PC-9 (cell line): ENCODE measurements around the gene HES4. TPM values are rescaled to one million over a fixed set of nuclear protein-coding genes. Genes with fewer than 3 reads are reported as not detected.

Source experiments
- BruUV-seq: library from RNA; stranded (reverse); fragments of 400-500 nt; replicated peaks from 2 replicates; lab custom pipeline; 2021; lab: Mats Ljungman, UMichigan
- CTCF ChIA-PET: fragments of 300-600 bp; sonication (Branson Sonifier 250); formaldehyde crosslinking; loops from one replicate; lab custom pipeline; 2022; ENCODE audit warnings: antibody characterized with exemption; lab: Charles Lee
- POLR2A ChIA-PET: fragments of 300-600 bp; sonication (Branson Sonifier 250); formaldehyde crosslinking; loops from one replicate; lab custom pipeline; 2022; ENCODE audit warnings: antibody characterized with exemption; ENCODE audit not compliant: unreplicated experiment; lab: Charles Lee
- DNase-seq, 2 experiments: peaks; one replicate each; pipeline versions ENCODE4 v3.0.0 to v3.0.0-alpha.2; 2015 to 2022; ENCODE audit warnings: mixed read lengths in 1 of 2
- H2AFZ ChIP-seq: fragments of 200-600 bp; sonication (generic); 2 replicates; pipeline ENCODE4 v1.8.1; 2017; ENCODE audit warnings: antibody characterized with exemption
- H3F3A ChIP-seq: fragments of 200-600 bp; sonication (generic); 2 replicates; pipeline ENCODE4 v1.8.1; 2017; ENCODE audit warnings: antibody characterized with exemption, mild to moderate bottlenecking, low read depth; ENCODE audit not compliant: insufficient read depth
- H3K27ac ChIP-seq: fragments of 200-600 bp; sonication (generic); 2 replicates; pipeline ENCODE4 v1.6.1; 2016; ENCODE audit warnings: mixed run types
- H3K27me3 ChIP-seq: fragments of 200-600 bp; sonication (generic); 2 replicates; pipeline ENCODE4 v1.6.1; 2016; ENCODE audit warnings: low read depth, mixed run types; ENCODE audit not compliant: insufficient read depth
- H3K36me3 ChIP-seq: fragments of 200-600 bp; sonication (generic); 2 replicates; pipeline ENCODE4 v1.6.1; 2016; ENCODE audit warnings: low read depth, mixed run types
- H3K4me1 ChIP-seq: fragments of 200-600 bp; sonication (generic); replicated peaks from 2 replicates; pipeline ENCODE4 v1.6.1; 2016; ENCODE audit warnings: mixed run types; ENCODE audit not compliant: insufficient read depth
- H3K4me2 ChIP-seq: fragments of 200-600 bp; sonication (generic); 2 replicates; pipeline ENCODE4 v1.6.1; 2017; ENCODE audit warnings: mixed run types
- H3K4me3 ChIP-seq: fragments of 200-600 bp; sonication (generic); 2 replicates; pipeline ENCODE4 v1.6.1; 2016; ENCODE audit warnings: mixed run types
- H3K79me2 ChIP-seq: fragments of 200-600 bp; sonication (generic); 2 replicates; pipeline ENCODE4 v1.6.1; 2017; ENCODE audit warnings: low read depth, mixed run types
- H3K9me2 ChIP-seq: fragments of 200-600 bp; sonication (generic); 2 replicates; pipeline ENCODE4 v1.8.1; 2017; ENCODE audit warnings: mild to moderate bottlenecking; ENCODE audit not compliant: insufficient read depth
- H3K9me3 ChIP-seq: fragments of 200-600 bp; sonication (generic); 2 replicates; pipeline ENCODE4 v1.8.1; 2016; ENCODE audit warnings: low read depth; ENCODE audit not compliant: insufficient read depth
- H4K20me1 ChIP-seq: fragments of 200-600 bp; sonication (generic); 2 replicates; pipeline ENCODE4 v1.8.1; 2017; ENCODE audit not compliant: insufficient read depth
- EZH2 ChIP-seq: fragments of 200-600 bp; sonication (generic); IDR thresholded peaks from 2 replicates; pipeline ENCODE4 v1.8.0; 2017; ENCODE audit warnings: antibody characterized with exemption, low read depth
- intact Hi-C: fragments of 100-400 bp; cut with micrococcal nuclease; formaldehyde crosslinking; loops from one replicate; pipeline ENCODE4 v1.10.0; 2022; ENCODE audit not compliant: unreplicated experiment
- total RNA-seq: library from RNA; stranded (reverse); gene quantifications from 2 replicates; pipeline ENCODE4 v1.2.3, GENCODE V29; 2021
- TF ChIP-seq, protein P1 (sequence below): fragments of 200-600 bp; sonication (generic); conservative IDR thresholded peaks from 2 replicates; pipeline ENCODE4 v1.6.1; 2017; ENCODE audit warnings: mixed run types, antibody characterized with exemption, mild to moderate bottlenecking, moderate library complexity

The HES4 gene
- total RNA-seq, 1 experiment from 2014 or later: 19.2 TPM

DNA sequence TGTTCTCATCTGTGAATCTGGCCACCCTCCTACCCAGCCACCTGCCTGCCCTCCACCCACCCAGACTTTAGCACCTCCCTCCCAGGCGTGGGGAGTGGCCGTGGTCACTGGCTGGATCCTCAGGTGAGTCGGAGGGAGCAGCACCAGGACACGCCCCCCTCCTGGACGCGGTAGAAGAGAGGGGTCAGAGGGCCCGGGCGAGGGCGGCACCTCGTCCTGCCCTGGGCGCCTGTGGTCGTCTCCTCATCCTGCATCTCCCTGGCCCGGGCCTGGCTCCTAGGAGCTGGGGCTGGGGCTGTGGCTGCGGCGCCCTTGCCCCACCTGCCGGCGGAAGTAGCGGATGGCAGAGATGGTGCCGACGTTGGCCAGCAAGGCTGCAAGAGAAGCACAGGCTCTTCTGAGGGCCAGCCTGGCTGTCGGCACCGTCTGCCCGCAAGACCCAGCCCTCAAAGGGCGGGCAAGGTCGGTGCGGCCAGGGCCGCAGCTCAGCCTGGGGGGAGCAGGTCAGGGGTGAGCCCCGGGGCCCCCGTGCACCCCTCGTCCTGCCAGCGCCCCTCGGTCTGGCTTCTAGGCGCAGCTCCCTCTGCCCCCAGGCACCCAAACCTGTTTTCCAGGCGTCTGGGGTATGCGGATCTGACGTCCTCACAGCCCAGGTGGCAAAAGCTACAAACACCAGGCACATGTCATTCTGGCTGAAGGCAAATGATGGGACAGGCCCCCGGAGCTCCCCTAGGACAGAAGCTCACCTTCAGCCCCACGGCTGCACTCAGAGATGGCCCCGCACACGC lies 23.8 kb downstream of the HES4 start:
- no peaks in the 10 kb centered on the region for H4K20me1 ChIP-seq
- H3K4me1 ChIP-seq: peaks cover 13% of the 10 kb centered on the region
- H2AFZ ChIP-seq: peak overlapping the region; percentile 66
- peak; percentile 89 for DNase-seq
- H3K27ac ChIP-seq: peak overlapping the region; percentile 59
- no peaks in the 10 kb centered on the region for H3K36me3 ChIP-seq
- peak overlapping the region; percentile 99 for H3K4me2 ChIP-seq
- intact Hi-C loops: loop anchor here (1.0 to 2.0 kb wide), 2 partner anchors 71 to 106 kb away; no protein-coding TSS in a partner anchor
- no peaks in the 10 kb centered on the region for H3K27me3 ChIP-seq
- TF ChIP-seq, protein P1, sequence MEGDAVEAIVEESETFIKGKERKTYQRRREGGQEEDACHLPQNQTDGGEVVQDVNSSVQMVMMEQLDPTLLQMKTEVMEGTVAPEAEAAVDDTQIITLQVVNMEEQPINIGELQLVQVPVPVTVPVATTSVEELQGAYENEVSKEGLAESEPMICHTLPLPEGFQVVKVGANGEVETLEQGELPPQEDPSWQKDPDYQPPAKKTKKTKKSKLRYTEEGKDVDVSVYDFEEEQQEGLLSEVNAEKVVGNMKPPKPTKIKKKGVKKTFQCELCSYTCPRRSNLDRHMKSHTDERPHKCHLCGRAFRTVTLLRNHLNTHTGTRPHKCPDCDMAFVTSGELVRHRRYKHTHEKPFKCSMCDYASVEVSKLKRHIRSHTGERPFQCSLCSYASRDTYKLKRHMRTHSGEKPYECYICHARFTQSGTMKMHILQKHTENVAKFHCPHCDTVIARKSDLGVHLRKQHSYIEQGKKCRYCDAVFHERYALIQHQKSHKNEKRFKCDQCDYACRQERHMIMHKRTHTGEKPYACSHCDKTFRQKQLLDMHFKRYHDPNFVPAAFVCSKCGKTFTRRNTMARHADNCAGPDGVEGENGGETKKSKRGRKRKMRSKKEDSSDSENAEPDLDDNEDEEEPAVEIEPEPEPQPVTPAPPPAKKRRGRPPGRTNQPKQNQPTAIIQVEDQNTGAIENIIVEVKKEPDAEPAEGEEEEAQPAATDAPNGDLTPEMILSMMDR: peak; percentile 83
- no peak for TF ChIP-seq EZH2
- H3F3A ChIP-seq: peaks cover 33% of the 10 kb centered on the region
- no TSS peak for BruUV-seq
- H3K9me3 ChIP-seq: no peaks in the 10 kb centered on the region
- H3K79me2 ChIP-seq: no peaks in the 10 kb centered on the region
- CTCF ChIA-PET: interaction anchor here (0.6 to 0.7 kb wide), 3 partner anchors 9 to 289 kb away, joined by 3 to 5 read pairs (median 5); no protein-coding TSS in a partner anchor
- no peaks in the 10 kb centered on the region for H3K9me2 ChIP-seq
- POLR2A ChIA-PET: no interaction called here
- peak overlapping the region; percentile 62; the same call in 1 of the 2 replicates for H3K4me3 ChIP-seq

DNA sequence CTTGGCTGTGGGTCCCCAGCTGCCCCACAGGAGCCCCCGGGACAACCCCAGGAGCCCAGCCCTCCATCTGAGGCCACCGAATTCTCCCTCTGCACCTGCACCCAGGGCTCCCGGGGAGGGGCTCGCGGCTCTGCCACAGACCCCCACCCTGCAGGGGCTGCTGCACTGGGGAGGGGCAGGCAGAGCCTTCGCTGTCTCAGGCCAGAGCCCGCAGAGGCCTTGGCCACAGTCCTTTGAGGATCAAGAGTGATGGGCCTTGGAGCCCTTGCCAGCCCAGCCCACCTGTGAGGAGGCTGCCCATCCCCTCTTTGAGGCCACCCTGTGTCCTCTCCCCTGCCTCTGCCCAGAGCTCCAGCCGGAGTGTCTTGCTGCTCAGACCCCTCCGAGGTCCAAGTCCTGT lies 24.5 kb downstream of the HES4 start:
- Histone ChIP-seq H4K20me1 (no peaks in the 10 kb centered on the region), H3K36me3 (no peaks in the 10 kb centered on the region), H3K9me3 (no peaks in the 10 kb centered on the region), H3K4me1 (peaks cover 13% of the 10 kb centered on the region), H3K9me2 (no peaks in the 10 kb centered on the region), H2AFZ (no peak overlapping the region), H3K79me2 (no peaks in the 10 kb centered on the region), H3K27ac (peak overlapping the region; percentile 59; the same call in 1 of the 2 replicates), H3F3A (peaks cover 33% of the 10 kb centered on the region), H3K4me2 (peak overlapping the region; percentile 99), H3K27me3 (no peaks in the 10 kb centered on the region), H3K4me3 (peak overlapping the region; percentile 62; the same call in 1 of the 2 replicates)
- CTCF ChIA-PET: no interaction called here
- TF ChIP-seq EZH2: no peak
- TF ChIP-seq, protein P1: no peak
- intact Hi-C loops: no loop called here
- POLR2A ChIA-PET: no interaction called here
- DNase-seq: no peak
- BruUV-seq: no TSS peak

DNA sequence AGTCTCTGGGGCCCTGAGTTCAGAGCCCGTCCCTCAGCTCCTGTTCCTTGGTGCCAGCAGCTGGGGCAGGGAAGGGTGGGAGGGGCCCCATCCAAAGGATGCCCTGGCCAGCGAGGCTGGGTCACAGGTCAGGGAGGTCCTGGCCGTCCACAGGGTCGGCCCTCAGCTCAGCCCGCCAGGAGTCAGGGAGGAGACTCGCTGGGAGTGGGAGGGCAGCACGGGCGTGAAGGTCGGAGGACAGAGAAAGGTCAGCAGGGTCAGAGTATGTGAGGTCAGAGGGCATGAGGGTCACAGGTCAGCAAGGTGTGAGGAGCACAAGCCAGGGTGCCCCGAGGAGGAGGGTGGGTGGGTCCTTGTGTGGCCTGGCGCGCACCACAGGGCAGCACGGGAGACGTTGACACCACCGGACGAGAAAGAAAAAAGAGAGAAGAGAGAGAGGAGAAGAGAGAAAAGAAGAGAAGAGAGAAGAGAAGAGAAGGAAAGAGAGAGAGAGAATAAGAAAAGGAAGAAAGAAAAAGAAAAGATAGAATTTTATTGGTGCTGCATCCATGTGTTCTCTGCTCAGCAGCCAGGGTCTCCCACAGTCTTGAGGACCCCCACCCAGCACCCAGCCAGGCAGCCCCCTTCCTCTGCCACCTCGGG lies 25.1 kb downstream of the HES4 start:
- peaks cover 33% of the 10 kb centered on the region for H3F3A ChIP-seq
- peak overlapping the region; percentile 99; the same call in 1 of the 2 replicates for H3K4me2 ChIP-seq
- H3K9me3 ChIP-seq: no peaks in the 10 kb centered on the region
- DNase-seq: no peak
- H3K4me1 ChIP-seq: peaks cover 13% of the 10 kb centered on the region
- ChIA-PET POLR2A (no interaction called here), CTCF (no interaction called here)
- H3K4me3 ChIP-seq: no peak overlapping the region; the same call in 1 of the 2 replicates
- no peak overlapping the region for H3K27ac ChIP-seq
- TF ChIP-seq, protein P1: no peak
- TF ChIP-seq EZH2: no peak
- intact Hi-C loops: no loop called here
- H2AFZ ChIP-seq: no peak overlapping the region
- H4K20me1 ChIP-seq: no peaks in the 10 kb centered on the region
- no peaks in the 10 kb centered on the region for H3K27me3 ChIP-seq
- no peaks in the 10 kb centered on the region for H3K9me2 ChIP-seq
- H3K79me2 ChIP-seq: no peaks in the 10 kb centered on the region
- H3K36me3 ChIP-seq: no peaks in the 10 kb centered on the region
- BruUV-seq: no TSS peak
